NB4 (cell line): ENCODE measurements around the gene LRG1.

ENCODE experiments used
- DNase-seq: peaks from one replicate; pipeline ENCODE4 v3.0.0; 2010; ENCODE audit warnings: low read depth
- H3K4me3 ChIP-seq: one replicate; pipeline ENCODE4 v1.5.1; 2011; ENCODE audit warnings: mild to moderate bottlenecking, low read depth, low read length, moderate library complexity
- CTCF ChIP-seq: IDR thresholded peaks from one replicate; pipeline ENCODE4 v1.5.1; 2012; ENCODE audit warnings: low read depth, low read length
- MAX ChIP-seq: IDR thresholded peaks from 2 replicates; pipeline ENCODE4 v1.6.1; 2011; ENCODE audit warnings: low read depth, low read length
- MYC ChIP-seq: IDR thresholded peaks from 2 replicates; pipeline ENCODE4 v1.6.1; 2011; ENCODE audit warnings: low read depth, low read length
- POLR2A ChIP-seq: IDR thresholded peaks from 2 replicates; pipeline ENCODE4 v1.6.1; 2011; ENCODE audit warnings: mild to moderate bottlenecking; ENCODE audit not compliant: insufficient read length; ENCODE audit errors: extremely low read depth

Gene LRG1

DNA sequence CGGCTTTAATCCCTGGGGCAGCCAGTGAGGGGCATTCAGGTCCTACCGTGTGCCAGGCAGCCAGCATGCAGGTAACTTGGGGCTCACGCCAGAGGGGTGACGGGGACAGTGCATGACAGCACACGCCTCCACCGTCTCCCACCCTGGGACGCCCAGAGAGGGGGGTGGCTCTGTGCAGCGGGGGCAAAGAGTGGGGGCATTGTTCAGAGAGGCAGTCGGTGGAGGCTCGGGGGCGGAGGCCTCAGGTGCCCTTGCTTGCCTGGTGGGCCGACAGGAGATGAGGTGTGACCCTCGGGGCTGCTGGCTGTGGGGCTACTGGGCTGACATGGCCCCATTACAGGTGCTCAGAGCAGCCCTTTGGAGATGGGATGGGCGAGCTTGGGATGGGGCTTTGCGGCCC, 40.0 kb downstream of the LRG1 start:
- TF ChIP-seq MAX (no peak), CTCF (no peak), MYC (no peak), POLR2A (no peak)

GRCh38 chr19:4499318-4499717, 40.5 kb downstream of the LRG1 start:
- no peak overlapping the region for H3K4me3 ChIP-seq
- DNase-seq = no peak
- no peak for TF ChIP-seq POLR2A
- no peak for TF ChIP-seq MYC
- TF ChIP-seq MAX = no peak
- no peak for TF ChIP-seq CTCF

More for the DNA sequence above, 40.0 kb downstream of the LRG1 start:
- no peak for DNase-seq
- no peak overlapping the region for H3K4me3 ChIP-seq

DNA sequence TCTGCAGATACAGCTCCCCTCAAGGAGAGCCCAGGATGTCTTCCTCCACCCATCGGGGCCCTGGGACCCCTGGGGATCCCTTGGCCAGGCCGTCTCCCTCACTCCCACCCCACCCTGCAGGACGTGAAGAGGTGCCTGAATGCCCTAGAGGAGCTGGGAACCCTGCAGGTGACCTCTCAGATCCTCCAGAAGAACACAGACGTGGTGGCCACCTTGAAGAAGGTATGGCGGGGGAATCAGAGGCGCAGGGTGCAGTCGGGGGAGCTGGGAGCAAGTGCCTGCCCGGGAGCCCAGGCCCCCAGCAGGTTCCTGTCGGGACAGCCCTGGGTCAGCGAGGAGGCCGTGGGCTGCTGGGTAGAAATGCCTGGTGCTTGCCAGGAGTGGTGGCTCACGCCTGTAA, 41.1 kb downstream of the LRG1 start:
- no peak overlapping the region for H3K4me3 ChIP-seq
- DNase-seq = no peak
- TF ChIP-seq MYC = no peak
- TF ChIP-seq POLR2A = no peak
- no peak for TF ChIP-seq MAX
- TF ChIP-seq CTCF = no peak

- TF ChIP-seq MAX (no peak), MYC (no peak), POLR2A (no peak), CTCF (no peak)
- no peak for DNase-seq
- H3K4me3 ChIP-seq = no peak overlapping the region
Measured at GRCh38 chr19:4497770-4498389, 42.0 kb downstream of the LRG1 start.

- no peak for TF ChIP-seq POLR2A
- no peak for TF ChIP-seq CTCF
- no peak for TF ChIP-seq MAX
- no peak for TF ChIP-seq MYC
- H3K4me3 ChIP-seq = no peak overlapping the region
- no peak for DNase-seq
Measured at GRCh38 chr19:4496304-4496703, 43.5 kb downstream of the LRG1 start.

- DNase-seq = no peak
- no peak overlapping the region for H3K4me3 ChIP-seq
Measured at GRCh38 chr19:4495471-4495870, 44.4 kb downstream of the LRG1 start.

More at GRCh38 chr19:4495471-4495870, 44.4 kb downstream of the LRG1 start:
- TF ChIP-seq MAX = no peak
- no peak for TF ChIP-seq POLR2A
- TF ChIP-seq MYC = no peak
- TF ChIP-seq CTCF = no peak
